Stimulated activated memory B cell treated with anti-CD40 and anti-IgM and Interleukin-4, amounts not matched to agents 10 μg/mL and 1 μg/mL and 100 μg/mL, for 72 hours (primary cell): Measurements from ENCODE around the gene ZNF672.
"Not testable (repeated sequence)": the region's sequence is repeated elsewhere in the genome, so short reads cannot be mapped to it uniquely, and the experiment has no call there.

Experiments used
- ATAC-seq: fragments of 150-1000 bp; cut with Tn5 transposase; 2 replicates; pipeline ENCODE4 v1.10.0; 2021
- H3K27ac Mint-ChIP-seq: one replicate; pipeline ENCODE4 v1.8.0; 2022; ENCODE audit warnings: mild to moderate bottlenecking, mixed read lengths
- H3K27me3 Mint-ChIP-seq: one replicate; pipeline ENCODE4 v1.8.0; 2022; ENCODE audit warnings: mixed read lengths
- H3K36me3 Mint-ChIP-seq: one replicate; pipeline ENCODE4 v1.8.0; 2022; ENCODE audit warnings: mixed read lengths
- H3K4me1 Mint-ChIP-seq: one replicate; pipeline ENCODE4 v1.8.0; 2022; ENCODE audit warnings: mixed read lengths
- H3K4me3 Mint-ChIP-seq: one replicate; pipeline ENCODE4 v1.8.0; 2022; ENCODE audit warnings: mild to moderate bottlenecking, moderate library complexity, mixed read lengths
- H3K9me3 Mint-ChIP-seq: one replicate; pipeline ENCODE4 v1.8.0; 2022; ENCODE audit warnings: mixed read lengths

Gene ZNF672

DNA sequence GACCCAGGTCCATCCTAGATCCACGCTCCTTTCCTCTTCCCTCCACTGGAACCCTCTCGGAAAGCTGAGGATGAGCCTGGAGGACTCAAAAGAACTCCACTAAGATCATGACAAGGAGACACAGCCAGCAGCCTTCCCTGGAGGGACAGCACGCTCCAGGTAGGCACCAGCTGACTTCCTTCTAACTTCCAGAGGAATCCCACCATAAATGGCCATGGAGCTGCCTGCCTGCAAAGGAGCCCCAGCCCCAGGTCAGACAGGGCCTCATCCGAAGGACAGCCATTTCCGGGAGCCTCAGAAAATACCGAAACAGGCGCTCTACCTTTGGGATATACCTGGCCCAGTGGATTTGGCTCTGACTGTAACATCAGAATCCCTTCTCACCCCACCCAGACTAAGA lies 16.4 kb upstream of the ZNF672 start:
- H3K9me3 Mint-ChIP-seq = no peaks in the 10 kb centered on the region
- no peak for ATAC-seq
- H3K27me3 Mint-ChIP-seq = no peaks in the 10 kb centered on the region
- no peak overlapping the region for H3K4me3 Mint-ChIP-seq
- H3K36me3 Mint-ChIP-seq = peaks cover 59% of the 10 kb centered on the region
- H3K4me1 Mint-ChIP-seq = peaks cover 92% of the 10 kb centered on the region
- H3K27ac Mint-ChIP-seq = peak overlapping the region; percentile 76

DNA sequence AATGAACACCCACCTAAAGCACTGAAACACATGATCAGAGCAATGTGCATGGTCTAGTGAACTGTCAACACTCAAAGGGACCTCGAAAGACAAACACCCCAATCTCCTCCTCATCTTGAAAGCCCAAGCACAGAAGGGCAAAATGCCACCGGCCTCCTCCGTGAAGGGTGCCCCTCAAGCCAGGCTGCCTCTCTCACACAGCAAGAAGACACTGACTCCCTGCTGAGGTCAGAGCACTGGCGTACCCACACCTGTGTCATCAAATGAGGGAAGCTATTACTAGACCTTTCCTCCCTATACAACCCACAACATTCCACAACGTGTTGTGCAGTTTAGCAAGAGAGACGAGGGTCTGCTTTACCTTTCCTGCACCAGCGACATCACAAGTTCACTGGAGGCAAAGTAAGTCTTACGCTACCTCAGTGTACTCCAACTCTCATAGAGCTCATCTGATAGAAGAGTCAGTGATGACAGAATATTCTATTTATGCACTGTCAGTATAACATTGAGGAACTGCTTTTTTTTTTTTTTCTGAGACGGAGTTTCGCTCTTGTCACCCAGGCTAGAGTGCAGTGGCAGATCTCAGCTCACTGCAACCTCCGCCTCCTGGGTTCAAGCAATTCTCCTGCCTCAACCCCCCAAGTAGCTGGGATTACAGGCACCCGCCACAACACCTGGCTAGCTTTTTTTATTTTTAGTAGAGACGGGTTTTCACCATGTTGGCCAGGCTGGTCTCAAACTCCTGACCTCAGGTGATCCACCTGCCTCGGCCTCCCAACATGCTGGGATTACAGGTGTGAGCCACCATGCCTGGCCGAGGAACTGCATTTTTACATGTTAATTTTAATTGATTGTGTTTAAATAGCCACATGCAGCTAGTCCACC lies 15.6 kb upstream of the ZNF672 start:
- peak overlapping the region; percentile 56 for H3K4me3 Mint-ChIP-seq
- H3K36me3 Mint-ChIP-seq = peaks cover 52% of the 10 kb centered on the region
- ATAC-seq = peak; percentile 22
- H3K27ac Mint-ChIP-seq = peak overlapping the region; percentile 76
- H3K9me3 Mint-ChIP-seq = no peaks in the 10 kb centered on the region
- no peaks in the 10 kb centered on the region for H3K27me3 Mint-ChIP-seq
- H3K4me1 Mint-ChIP-seq = peaks cover 92% of the 10 kb centered on the region

DNA sequence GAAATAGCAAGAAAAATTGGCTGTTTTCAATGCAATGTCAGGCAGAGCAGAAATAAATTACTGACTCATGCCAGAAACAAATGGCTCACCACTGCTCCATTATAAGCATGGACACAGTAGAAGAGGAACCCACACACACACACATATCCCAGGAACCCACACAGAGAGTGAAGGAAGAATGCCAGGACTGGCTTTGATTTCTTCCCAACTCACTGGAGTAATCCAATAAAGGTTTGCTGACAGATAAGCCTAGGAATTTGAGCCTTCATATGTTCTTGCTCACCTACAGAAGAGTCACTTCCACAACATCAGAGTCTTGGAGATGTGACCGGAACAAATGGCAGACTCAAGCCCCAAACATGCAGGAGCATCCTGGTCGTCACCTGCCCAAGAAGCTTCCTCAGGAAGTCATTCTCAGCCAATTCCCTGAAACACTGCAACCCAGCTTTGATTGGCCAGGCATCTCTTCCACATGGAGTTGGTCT lies 14.5 kb upstream of the ZNF672 start:
- H3K27ac Mint-ChIP-seq = no peak overlapping the region

DNA sequence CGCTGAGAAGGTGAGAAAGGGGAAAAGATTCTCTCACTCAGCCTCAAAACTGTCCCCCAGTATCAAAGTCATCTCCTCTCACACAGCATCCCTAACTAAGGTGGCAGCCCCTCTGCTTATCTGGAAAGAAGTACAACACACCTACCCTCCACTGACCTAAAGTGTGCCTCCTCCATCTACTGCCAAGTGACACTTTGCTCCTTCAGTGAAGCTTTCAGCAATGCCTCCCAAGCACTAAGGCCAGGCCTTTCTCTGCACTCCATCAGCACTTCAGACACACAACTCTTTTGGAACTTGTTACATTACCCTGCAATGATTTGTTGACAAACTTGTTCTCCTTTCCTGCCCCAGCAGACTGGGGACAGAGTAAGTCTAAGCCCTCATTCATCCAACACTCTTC lies 13.7 kb upstream of the ZNF672 start:
- Mint-ChIP-seq H3K27me3 (no peaks in the 10 kb centered on the region), H3K4me3 (peak overlapping the region; percentile 98), H3K36me3 (peaks cover 35% of the 10 kb centered on the region), H3K27ac (peak overlapping the region; percentile 91), H3K9me3 (no peaks in the 10 kb centered on the region), H3K4me1 (peaks cover 75% of the 10 kb centered on the region)
- no peak for ATAC-seq

More for the DNA sequence above, 14.5 kb upstream of the ZNF672 start:
- peaks cover 82% of the 10 kb centered on the region for H3K4me1 Mint-ChIP-seq
- peak overlapping the region; percentile 98 for H3K4me3 Mint-ChIP-seq
- peaks cover 41% of the 10 kb centered on the region for H3K36me3 Mint-ChIP-seq
- no peaks in the 10 kb centered on the region for H3K27me3 Mint-ChIP-seq
- ATAC-seq = no peak
- H3K9me3 Mint-ChIP-seq = no peaks in the 10 kb centered on the region

DNA sequence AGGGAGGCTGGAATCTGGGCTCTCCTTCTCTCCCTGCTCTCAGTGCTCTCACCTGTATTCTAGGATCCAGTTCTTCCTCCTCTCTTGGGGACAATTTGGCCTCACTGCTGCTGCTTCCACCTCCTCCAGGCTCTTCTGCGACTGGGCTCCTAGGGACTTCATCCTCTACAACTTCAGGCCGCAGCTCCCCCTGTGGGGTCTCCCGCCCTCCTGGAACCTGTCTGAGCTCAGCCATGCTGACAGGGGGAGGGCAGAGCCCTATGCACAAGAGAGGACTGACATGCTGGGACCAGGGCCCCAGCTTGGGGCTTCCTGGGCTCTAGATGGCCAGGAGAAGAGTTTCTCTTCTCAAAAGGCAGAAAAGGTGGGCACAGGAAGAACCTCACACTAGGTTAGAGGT lies 13.3 kb upstream of the ZNF672 start:
- Mint-ChIP-seq H3K27ac (peak overlapping the region; percentile 91), H3K36me3 (peaks cover 34% of the 10 kb centered on the region), H3K4me3 (peak overlapping the region; percentile 98)

DNA sequence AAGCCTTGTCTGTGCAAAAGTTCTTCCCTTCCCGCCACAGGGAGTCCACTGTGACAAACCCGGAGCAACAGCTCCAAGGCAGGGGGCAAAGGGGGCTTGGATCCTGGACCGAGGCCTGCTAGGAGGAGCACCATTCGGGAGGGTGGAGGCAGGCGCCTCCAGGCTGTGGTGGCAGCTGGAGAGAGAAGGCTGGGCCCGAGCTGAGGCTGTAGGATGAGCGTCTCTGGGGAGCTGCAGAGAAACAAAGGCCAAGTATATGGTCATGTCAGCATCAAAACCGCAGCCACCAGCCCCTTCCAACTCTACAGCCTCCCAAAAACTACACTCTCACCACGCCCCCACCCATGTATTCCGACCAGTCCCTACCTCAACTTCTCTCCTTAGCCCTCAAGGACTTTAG lies 12.9 kb upstream of the ZNF672 start:
- ATAC-seq = no peak
- Mint-ChIP-seq H3K4me1 (peaks cover 68% of the 10 kb centered on the region), H3K27ac (peak overlapping the region; percentile 91), H3K9me3 (no peaks in the 10 kb centered on the region), H3K4me3 (peak overlapping the region; percentile 98), H3K27me3 (no peaks in the 10 kb centered on the region), H3K36me3 (peaks cover 30% of the 10 kb centered on the region)

More for the DNA sequence above, 13.3 kb upstream of the ZNF672 start:
- H3K27me3 Mint-ChIP-seq = no peaks in the 10 kb centered on the region
- no peaks in the 10 kb centered on the region for H3K9me3 Mint-ChIP-seq
- no peak for ATAC-seq
- peaks cover 72% of the 10 kb centered on the region for H3K4me1 Mint-ChIP-seq

DNA sequence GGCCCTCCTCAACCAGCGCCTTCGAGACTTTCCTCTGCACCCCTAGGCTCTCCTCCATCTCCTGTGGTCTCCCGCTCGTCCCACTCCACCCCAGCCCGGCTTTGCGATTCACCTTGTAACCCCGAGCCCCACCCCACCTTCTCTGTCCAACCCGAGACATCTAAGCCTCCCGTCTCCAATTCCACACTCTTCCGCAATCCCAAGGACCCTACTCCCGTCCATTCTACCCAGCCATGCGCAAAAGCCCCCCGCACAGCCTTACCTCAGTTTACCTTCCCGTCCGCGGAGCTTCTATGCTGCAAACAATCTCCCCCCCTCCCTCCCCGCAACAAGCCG lies 12.5 kb upstream of the ZNF672 start:
- peak overlapping the region; percentile 98 for H3K4me3 Mint-ChIP-seq
- H3K36me3 Mint-ChIP-seq = peaks cover 26% of the 10 kb centered on the region
- H3K9me3 Mint-ChIP-seq = no peaks in the 10 kb centered on the region
- no peaks in the 10 kb centered on the region for H3K27me3 Mint-ChIP-seq
- H3K27ac Mint-ChIP-seq = peak overlapping the region; percentile 91
- peak; percentile 0 for ATAC-seq
- peaks cover 64% of the 10 kb centered on the region for H3K4me1 Mint-ChIP-seq

DNA sequence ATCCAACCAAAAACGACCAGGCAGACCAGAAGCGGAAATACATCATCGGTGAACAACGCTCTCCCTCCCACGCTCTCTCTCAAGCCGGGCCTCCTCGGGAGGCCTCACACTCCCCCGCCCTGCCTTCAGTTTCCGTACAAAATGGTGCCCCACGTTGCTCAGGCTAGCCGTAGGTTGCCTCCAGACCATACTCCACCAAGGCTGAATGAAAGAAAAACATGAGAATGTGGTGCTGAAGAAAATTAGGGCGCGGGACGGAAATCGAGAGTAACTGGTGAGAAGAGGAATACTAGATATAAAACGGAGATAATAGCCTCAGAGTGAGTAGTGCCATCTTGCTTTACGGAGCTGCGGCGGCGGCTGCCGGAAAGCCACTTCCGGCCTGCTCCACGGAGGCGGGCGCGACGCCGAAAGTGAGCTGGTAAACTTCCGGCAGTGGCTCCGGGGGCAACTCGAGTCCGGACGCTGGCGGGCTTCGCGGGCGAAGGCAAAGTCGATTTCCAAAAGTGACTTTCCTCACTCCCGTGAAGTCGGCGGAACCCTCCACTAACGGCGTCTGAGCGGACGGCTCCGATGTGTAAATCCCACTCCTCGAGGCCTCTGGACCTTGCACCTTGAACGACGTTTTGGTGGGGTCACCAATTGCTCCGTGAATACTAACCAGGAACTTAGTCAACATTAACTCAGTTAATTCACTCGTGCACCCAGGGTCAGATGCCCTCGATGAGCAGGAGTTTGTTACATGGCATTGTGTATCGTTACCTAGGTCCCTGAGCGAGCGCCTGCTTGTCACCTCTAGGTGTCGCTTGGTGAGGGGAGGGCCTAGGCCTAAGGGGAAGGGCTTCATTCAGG lies 11.9 kb upstream of the ZNF672 start, which contains the start of gene SH3BP5L:
TSS of gene SH3BP5L (minus strand) at position 7 of the 852 bp plus-strand sequence. CDS start 980 bp downstream, outside the sequence.
- ATAC-seq = peak; percentile 95
- Mint-ChIP-seq H3K4me1 (peaks cover 58% of the 10 kb centered on the region), H3K4me3 (peak within 1 kb of the TSS; percentile 98), H3K9me3 (no peaks in the 10 kb centered on the region), H3K36me3 (peaks cover 21% of the 10 kb centered on the region), H3K27me3 (no peaks in the 10 kb centered on the region), H3K27ac (peak within 1 kb of the TSS; percentile 91)

DNA sequence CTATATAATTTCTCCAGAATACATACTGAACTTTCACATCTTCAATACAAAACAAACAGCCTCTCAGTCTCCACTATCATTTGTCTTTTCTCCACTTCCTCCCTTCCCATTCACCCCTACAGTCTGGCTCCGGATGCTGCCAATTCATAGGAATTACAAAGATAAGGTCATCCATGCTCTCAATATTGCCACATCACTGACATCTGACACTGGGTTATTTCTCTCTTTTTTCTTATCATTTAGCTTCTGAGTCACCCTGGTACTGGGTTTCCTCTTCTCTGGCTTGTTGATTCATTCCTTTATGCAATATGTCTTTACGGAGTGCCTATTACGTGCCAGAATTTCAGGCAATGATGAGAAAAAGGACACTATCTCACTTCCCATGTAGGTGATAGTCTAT lies 9.2 kb upstream of the ZNF672 start:
- Mint-ChIP-seq H3K27ac (no peak overlapping the region), H3K4me1 (peaks cover 31% of the 10 kb centered on the region), H3K4me3 (no peak overlapping the region)

DNA sequence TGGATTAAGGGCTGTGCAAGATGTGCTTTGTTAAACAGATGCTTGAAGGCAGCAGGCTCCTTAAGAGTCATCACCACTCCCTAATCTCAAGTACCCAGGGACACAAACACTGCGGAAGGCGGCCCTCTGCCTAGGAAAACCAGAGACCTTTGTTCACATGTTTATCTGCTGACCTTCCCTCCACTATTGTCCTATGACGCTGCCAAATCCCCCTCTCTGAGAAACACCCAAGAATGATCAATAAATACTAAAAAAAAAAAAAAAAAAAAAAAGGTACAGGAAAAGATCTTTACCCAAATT lies 7.4 kb upstream of the ZNF672 start:
- peaks cover 13% of the 10 kb centered on the region for H3K4me1 Mint-ChIP-seq
- ATAC-seq, H3K36me3 Mint-ChIP-seq, H3K9me3 Mint-ChIP-seq, H3K4me3 Mint-ChIP-seq, H3K27me3 Mint-ChIP-seq, H3K27ac Mint-ChIP-seq: not testable (repeated sequence)

More for the DNA sequence above, 9.2 kb upstream of the ZNF672 start:
- no peaks in the 10 kb centered on the region for H3K27me3 Mint-ChIP-seq
- H3K9me3 Mint-ChIP-seq = no peaks in the 10 kb centered on the region
- no peak for ATAC-seq
- peaks cover 11% of the 10 kb centered on the region for H3K36me3 Mint-ChIP-seq

DNA sequence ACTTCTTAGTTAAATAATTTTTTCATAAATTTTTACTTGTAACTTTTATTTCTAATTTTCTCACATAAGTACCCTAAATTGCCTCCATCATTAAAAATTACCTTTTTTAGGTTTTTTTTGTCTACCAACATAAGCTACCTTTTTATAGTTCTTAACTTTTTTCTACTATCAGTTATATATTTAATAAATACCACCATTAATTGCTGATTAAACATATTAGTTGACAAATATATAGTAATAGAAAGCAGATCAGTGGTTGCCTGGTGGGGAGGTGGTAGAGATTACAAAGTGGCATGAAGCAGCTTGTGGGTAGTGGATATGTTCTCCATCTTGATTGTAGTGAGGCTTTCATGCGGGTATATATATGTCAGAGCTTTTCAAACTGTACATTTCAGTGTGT lies 6.2 kb upstream of the ZNF672 start:
- no peak overlapping the region for H3K27ac Mint-ChIP-seq
- H3K9me3 Mint-ChIP-seq = no peaks in the 10 kb centered on the region
- no peaks in the 10 kb centered on the region for H3K27me3 Mint-ChIP-seq
- peaks cover 8% of the 10 kb centered on the region for H3K4me1 Mint-ChIP-seq
- no peak for ATAC-seq
- no peaks in the 10 kb centered on the region for H3K36me3 Mint-ChIP-seq
- no peak overlapping the region for H3K4me3 Mint-ChIP-seq

DNA sequence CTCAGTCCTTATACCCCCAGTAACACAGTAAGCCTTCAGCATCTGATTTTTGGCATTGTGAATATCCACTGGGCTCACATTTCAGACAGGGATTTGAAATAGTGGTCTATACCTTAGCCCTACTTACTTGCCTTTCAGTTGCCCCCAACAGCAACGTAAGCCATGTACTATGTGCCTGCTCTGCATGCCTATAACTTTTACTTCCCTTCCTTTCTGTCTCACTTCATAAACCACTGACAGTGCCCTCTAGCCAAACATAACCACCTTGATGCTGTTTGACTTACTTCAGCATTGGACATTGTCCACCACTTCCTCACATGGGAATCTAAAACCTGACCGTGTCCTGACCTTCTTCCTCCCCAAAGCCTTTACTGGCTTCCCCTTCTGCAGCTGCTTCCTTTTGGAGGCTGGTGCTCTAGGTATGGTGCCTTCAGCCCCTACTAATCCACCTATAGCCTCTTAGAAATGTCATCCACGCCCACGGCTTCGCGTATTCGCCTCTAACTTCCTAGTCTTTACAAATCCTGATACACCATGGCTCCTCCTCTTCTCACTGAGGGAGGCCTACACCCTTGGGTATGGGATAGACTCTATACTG lies 3.6 kb upstream of the ZNF672 start:
- H3K36me3 Mint-ChIP-seq = no peaks in the 10 kb centered on the region
- no peaks in the 10 kb centered on the region for H3K27me3 Mint-ChIP-seq
- H3K4me3 Mint-ChIP-seq = no peak overlapping the region
- no peak overlapping the region for H3K27ac Mint-ChIP-seq
- no peak for ATAC-seq
- no peaks in the 10 kb centered on the region for H3K9me3 Mint-ChIP-seq
- peaks cover 7% of the 10 kb centered on the region for H3K4me1 Mint-ChIP-seq

DNA sequence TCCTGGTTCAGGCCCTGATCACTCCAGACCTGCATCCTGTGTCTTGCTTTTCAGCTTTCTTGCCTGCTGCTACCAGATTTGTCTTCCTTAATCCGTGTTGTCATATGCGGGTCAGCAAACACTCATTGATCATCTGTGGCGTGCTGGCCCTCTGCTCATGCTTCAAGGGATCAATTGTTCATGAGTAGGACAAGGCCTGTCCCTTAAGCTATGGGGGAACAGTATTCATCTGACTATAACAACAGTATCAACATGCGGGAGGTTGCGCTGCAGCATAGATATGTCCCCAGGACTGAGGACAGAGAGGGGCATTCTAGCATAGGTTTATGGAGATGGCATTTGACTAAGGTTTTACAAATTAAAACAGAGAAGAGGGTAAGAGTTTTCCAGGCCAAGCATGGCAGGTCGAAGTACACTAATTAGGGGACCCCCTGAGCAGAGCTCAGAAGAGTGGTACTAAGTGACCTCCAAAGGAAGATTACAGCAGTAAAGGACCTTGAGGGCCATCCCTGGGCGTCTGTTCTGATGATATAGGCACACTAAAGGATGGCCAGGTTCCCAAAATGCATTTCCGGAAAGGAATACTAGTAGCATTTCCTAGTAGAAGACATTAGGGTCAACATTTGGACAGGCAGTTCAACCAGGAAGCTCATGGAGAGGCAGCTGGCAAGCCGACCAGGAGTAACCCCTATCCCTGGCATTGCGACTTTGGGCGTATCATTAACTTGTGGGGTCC lies 811 bp upstream of the ZNF672 start:
- no peak overlapping the region for H3K27ac Mint-ChIP-seq
- H3K4me3 Mint-ChIP-seq = no peak overlapping the region
- H3K27me3 Mint-ChIP-seq = no peaks in the 10 kb centered on the region
- H3K9me3 Mint-ChIP-seq = no peaks in the 10 kb centered on the region
- ATAC-seq = no peak
- peaks cover 2% of the 10 kb centered on the region for H3K36me3 Mint-ChIP-seq
- peaks cover 29% of the 10 kb centered on the region for H3K4me1 Mint-ChIP-seq

DNA sequence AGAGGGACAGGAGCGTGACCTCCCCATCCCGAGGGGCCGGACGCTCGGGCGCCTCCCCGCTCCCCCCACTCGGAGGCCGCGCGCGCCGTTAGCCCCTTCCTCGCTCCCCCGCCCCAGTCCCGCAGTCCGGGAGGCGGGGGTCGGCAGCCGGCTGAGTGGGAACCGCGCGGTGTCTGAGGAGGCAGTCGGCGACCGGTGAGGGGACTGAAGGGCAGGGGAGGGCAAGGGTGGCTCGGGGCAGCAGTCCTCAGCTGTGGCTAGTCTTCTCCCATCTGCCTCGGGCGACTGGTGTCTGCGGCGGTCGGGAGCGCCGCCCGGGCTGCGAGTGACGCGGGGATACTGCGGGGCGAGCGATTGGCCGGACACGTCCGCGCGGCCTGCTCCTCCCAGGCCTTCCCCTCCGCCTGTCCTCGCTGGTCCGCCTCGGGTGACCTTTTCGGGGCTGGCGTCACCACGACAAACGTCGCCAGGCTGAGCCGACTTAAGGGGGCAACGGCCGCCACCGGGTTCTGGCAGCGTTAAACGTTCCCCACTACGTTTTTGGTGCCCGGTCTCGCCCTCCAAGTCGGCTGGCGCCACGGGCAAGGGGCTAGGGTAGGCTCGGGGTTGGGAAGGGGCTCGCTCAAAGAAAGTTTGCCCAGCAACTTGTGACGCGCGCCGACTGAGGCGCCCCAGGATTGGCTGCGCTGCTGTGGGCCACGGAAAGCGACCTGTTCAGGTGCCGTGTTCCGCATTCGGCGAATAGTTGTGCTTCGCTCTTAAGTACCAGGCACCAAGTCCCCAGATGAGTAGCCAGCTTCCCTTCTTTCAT lies 538 bp downstream of the ZNF672 start:
- H3K4me1 Mint-ChIP-seq = peaks cover 33% of the 10 kb centered on the region
- H3K4me3 Mint-ChIP-seq = no peak overlapping the region
- H3K27me3 Mint-ChIP-seq = no peaks in the 10 kb centered on the region
- H3K27ac Mint-ChIP-seq = no peak overlapping the region
- peak; percentile 87 for ATAC-seq
- H3K9me3 Mint-ChIP-seq = no peaks in the 10 kb centered on the region
- peaks cover 4% of the 10 kb centered on the region for H3K36me3 Mint-ChIP-seq
